NCI-H748 (cell line): ENCODE data around the gene PDIA2.
"Not testable (repeated sequence)": the region's sequence is repeated elsewhere in the genome, so short reads cannot be mapped to it uniquely, and the experiment has no call there.

Experiments used
- DNase-seq: peaks from one replicate; lab custom pipeline; 2025; ENCODE audit not compliant: unreplicated experiment; lab: John Stamatoyannopoulos, UW

PDIA2 gene

GRCh38 chr16:324451-325334 lies 41.7 kb downstream of the PDIA2 start:
- peak; percentile 45 for DNase-seq

GRCh38 chr16:325375-326145 lies 42.6 kb downstream of the PDIA2 start:
- DNase-seq = peak; percentile 3

- no peak for DNase-seq
These were observed 47.8 kb downstream of the PDIA2 start for GRCh38 chr16:330741-331140.

- DNase-seq = not testable (repeated sequence)
These were observed 48.3 kb downstream of the PDIA2 start for GRCh38 chr16:331181-331814.

- no peak for DNase-seq
These were observed 50.6 kb downstream of the PDIA2 start for GRCh38 chr16:333406-334094.

GRCh38 chr16:334164-334832 lies 51.3 kb downstream of the PDIA2 start:
- DNase-seq = not testable (repeated sequence)

- not testable (repeated sequence) for DNase-seq
These were observed 52.1 kb downstream of the PDIA2 start for GRCh38 chr16:334861-335632.

GRCh38 chr16:336269-336668 lies 53.3 kb downstream of the PDIA2 start:
- no peak for DNase-seq
